T-helper 22 cell (primary cell): Measurements from ENCODE around the gene SNTG2.
"Not testable (repeated sequence)": the region's sequence is repeated elsewhere in the genome, so short reads cannot be mapped to it uniquely, and the experiment has no call there.

ENCODE experiments used
- DNase-seq: peaks from one replicate; pipeline ENCODE4 v3.0.0-alpha.2; 2020; ENCODE audit warnings: low read depth

Gene SNTG2

GRCh38 chr2:1378456-1379150, 428.0 kb downstream of the SNTG2 start:
- no peak for DNase-seq

DNA sequence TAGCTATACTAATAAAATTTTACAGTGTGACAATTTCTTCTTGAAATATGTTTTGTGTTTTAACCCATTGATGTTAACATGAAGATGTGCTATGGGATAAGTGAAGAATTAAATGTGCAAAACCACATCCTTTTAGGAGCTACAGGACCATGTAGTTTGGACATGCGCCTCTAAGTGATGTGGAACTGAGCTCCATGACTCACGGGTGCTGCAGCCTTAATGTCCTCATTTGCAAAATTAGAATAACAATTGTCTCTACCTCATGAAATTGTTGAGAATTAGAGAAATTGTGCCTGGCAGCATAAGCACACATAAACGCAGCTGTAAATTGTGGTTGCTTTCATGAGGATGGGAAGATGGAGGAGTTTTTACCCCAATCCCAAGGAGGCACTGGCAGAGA, 431.0 kb downstream of the SNTG2 start:
- no peak for DNase-seq

GRCh38 chr2:1387954-1388725, 437.5 kb downstream of the SNTG2 start:
- not testable (repeated sequence) for DNase-seq

DNA sequence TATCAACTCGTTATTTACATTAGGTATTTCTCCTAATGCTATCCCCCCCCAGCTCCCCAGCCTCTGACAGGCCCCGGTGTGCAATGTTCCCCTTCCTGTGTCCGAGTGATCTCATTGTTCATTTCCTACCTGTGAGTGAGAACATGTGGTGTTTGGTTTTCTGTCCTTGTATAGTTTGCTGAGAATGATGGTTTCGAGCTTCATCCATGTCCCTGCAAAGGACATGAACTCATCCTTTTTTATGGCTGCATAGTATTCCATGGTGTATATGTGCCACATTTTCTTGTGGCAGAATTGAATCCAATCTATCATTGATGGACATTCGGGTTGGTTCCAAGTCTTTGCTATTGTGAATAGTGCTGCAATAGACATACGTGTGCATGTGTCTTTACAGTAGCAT, 439.5 kb downstream of the SNTG2 start:
- DNase-seq, result not testable (repeated sequence)

GRCh38 chr2:1393321-1393720, 442.7 kb downstream of the SNTG2 start:
- DNase-seq, result no peak

DNA sequence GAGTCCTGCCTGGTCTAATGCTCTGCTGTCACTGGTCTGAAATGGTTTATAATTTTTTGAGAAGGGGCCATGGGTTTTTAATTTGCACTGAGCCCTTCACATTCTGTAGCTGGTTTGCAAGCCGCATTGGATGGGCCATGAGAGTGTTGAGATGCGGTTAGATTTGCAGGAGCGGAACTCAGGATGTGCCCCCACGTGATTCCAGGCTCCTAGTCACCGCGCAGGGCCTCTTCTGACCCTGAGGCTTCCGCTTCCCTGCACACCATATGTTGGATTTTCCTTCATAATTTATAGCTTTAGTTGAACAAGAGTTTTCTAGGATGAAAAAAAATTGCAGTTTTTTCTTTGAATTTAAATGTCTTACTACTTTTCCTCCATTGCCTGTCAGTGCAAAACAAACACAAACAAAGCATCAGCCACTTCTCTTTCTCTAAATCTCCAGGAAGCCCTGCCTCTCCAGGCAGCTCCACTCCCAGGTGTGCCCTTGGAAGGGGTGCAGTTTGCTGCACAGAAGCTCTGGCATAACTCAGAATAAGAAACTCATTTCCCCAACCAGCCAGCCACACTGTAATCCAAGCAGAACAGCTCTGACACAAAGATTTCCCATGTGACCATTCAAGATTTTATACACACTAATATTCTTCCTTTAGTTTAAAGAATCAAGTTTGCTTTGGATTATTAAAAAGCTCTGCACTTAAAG, 444.2 kb downstream of the SNTG2 start:
- DNase-seq, result no peak

DNA sequence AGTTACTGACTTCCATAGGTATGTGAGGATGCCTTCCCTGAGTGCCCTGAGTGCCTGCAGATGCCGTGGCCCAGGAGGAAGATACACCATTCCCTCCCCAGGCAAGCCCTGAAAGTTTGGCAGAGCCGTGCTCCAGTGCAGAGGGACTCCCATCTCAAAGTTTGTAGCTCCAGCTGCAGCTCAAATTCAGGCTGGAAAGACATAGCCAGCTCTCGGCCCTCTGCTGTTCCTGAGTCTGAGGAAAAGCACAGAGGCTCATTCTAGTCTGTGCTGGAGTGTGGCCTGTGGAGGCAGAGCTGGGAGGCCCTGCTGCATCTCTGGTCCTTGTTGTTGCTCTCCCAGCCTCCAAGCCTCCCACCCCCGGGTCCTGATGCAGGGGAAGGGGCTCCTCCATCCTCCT, 446.7 kb downstream of the SNTG2 start:
- DNase-seq, result no peak

- DNase-seq, result no peak
Measured at GRCh38 chr2:1398191-1398590, 447.5 kb downstream of the SNTG2 start.

GRCh38 chr2:1400943-1401735, 450.5 kb downstream of the SNTG2 start:
- no peak for DNase-seq

- DNase-seq, result no peak
Measured at GRCh38 chr2:1402064-1402463, 451.4 kb downstream of the SNTG2 start.

GRCh38 chr2:1403565-1403964, 452.9 kb downstream of the SNTG2 start:
- no peak for DNase-seq

DNA sequence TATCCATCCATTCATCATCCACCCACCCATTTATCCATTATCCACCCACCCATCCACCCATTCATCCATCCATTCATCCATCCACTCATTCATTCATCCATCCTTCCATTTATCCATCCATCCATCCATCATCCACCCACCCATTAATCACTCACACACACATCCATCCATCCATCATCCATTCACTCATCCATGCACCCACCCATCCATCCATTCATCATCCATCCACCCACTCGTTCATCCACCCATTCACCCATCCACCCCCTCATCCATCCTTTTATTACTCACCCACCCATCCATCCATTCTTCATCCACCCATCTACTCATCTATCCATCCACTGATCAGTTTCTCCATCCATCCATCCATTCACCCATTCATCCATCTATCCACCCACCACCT, 454.5 kb downstream of the SNTG2 start:
- DNase-seq, result no peak

- DNase-seq, result no peak
Measured at GRCh38 chr2:1405967-1406366, 455.3 kb downstream of the SNTG2 start.

DNA sequence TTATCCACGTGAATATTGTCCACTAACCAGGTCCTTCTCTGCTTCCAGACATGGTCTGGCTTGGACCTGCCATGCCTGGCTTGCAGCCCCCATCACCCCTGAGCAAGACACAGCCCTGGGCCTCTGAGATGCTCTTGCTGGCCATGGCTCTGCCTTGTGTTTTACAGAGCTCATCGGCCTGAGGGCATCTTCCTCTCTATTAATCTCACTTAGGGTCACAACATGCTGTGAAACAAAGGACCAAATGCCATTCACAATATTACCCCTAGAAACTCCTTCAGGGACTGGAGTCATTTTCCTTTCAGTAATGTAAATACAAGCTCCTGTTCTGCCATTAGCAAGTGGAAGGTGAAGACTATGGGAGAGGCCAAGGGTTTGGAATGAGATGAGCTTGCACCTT, 455.8 kb downstream of the SNTG2 start:
- no peak for DNase-seq

DNA sequence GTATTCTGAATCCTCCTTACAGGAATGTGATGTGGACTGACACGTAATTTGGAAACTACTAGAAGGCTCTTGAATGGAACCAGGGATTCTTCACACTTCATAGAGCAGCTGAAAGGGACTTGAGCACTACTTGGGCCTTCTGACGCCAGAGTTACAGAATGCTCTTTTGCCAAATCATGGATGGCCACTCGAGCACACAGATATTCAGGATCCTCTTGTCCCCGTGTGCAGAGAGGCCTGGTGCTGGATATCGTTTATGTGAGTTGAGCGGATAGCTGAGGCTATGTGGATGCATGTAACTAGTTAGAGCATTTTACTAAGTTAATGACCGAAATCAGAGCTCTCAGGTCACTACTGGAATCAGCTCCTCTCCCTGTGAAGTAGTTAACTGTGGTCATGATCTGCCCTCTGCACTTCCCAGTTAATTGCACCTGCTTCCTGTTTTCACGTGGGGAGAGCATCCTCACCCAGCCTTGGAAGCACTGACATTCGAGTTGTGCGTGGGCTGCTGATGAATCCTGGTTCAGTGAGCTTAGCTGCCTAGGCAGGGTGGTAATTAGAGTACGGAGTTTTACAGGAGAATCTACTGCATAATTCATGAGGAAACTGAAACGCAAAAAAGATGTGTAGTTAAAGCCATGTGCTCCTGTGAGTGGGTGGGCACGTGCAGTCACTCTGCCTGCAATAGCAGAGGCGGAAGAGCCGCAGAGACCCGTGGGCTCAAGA, 457.5 kb downstream of the SNTG2 start:
- no peak for DNase-seq

- no peak for DNase-seq
Measured at GRCh38 chr2:1413156-1413710, 462.6 kb downstream of the SNTG2 start, which contains the start of gene TPO. TPO (plus strand) TSS chr2:1413463; CDS start chr2:1414409, 946 bp downstream.

- no peak for DNase-seq
Measured at GRCh38 chr2:1414121-1414520, 463.5 kb downstream of the SNTG2 start.

DNA sequence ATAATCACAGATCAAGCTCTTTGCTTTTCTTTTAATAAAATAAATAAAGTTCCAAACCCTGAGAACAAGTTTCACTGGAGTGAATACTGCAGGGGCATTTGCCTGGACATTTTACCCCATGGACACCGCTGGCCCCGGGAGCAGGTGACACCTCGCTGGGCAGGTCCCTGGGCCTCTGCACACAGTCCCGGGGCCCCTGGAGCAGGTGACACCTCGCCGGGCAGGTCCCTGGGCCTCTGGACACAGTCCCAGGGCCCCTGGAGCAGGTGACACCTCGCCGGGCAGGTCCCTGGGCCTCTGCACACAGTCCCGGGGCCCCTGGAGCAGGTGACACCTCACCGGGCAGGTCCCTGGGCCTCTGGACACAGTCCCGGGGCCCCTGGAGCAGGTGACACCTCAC, 464.3 kb downstream of the SNTG2 start:
- not testable (repeated sequence) for DNase-seq

DNA sequence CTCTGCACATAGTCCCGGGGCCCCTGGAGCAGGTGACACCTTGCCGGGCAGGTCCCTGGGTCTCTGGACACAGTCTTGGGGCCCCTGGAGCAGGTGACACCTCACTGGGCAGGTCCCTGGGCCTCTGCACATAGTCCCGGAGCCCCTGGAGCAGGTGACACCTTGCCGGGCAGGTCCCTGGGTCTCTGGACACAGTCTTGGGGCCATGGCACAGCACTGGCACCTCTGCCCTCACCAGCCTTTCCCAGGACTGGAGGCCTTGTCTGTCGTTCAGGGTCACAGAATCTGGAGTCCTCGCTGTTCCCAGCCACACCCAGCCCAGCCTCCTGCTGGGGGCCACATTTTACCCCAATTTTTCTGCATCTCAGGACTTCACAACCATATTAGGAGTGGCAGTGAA, 464.9 kb downstream of the SNTG2 start:
- no peak for DNase-seq
